Measurements from ENCODE around the gene TLE1.
A peak's percentile ranks its signal among the peaks of the same experiment; 100 is the strongest.

- TF ChIP-seq CTCF (conservative IDR thresholded peaks at IDR 0.05; ENCODE audit: low read depth, low read length) (no peak), MAFK (IDR thresholded peaks at IDR 0.05; ENCODE audit: low read depth, low read length) (no peak), POLR2A (IDR thresholded peaks at IDR 0.05; ENCODE audit: low read depth, low read length) (no peak), RFX5 (IDR thresholded peaks at IDR 0.05; ENCODE audit: low read depth, low read length) (no peak), SMC3 (IDR thresholded peaks at IDR 0.05; ENCODE audit: low read depth, low read length) (no peak), RAD21 (IDR thresholded peaks at IDR 0.05; ENCODE audit: low read length) (no peak), CEBPB (IDR thresholded peaks at IDR 0.05; ENCODE audit: low read depth, low read length) (peak; percentile 37), MAZ (IDR thresholded peaks at IDR 0.05; ENCODE audit: borderline replicate concordance, low read depth, low read length) (no peak), NFE2L2 (IDR thresholded peaks at IDR 0.05; ENCODE audit: low read depth, low read length) (no peak), MXI1 (IDR thresholded peaks at IDR 0.05; ENCODE audit: borderline replicate concordance, low read depth, low read length) (no peak), USF2 (IDR thresholded peaks at IDR 0.05; ENCODE audit: low read depth, low read length) (no peak)
Observed at GRCh38 chr9:81656871-81657337, 32.4 kb downstream of the TLE1 start.

Data from IMR-90 (cell line).